ENCODE measurements around the gene LIMD2.
A peak's percentile ranks its signal among the peaks of the same experiment; 100 is the strongest.

LIMD2 gene

GRCh38 chr17:63698886-63699637 lies 863 bp downstream of the LIMD2 start:
- no peaks in the 10 kb centered on the region for H3K9me2 ChIP-seq (replicated peaks; ENCODE audit: insufficient read depth, low read length)
- H3K4me3 ChIP-seq (ENCODE audit: low read length): peak overlapping the region; percentile 56
- TF ChIP-seq CTCF (IDR thresholded peaks at IDR 0.05; ENCODE audit: low read length) (no peak), EZH2phosphoT487 (IDR thresholded peaks at IDR 0.05; ENCODE audit: low read length) (no peak), EZH2 (optimal IDR thresholded peaks at IDR 0.05; ENCODE audit: low read depth, low read length) (no peak)
- no peak overlapping the region for H3K9ac ChIP-seq (ENCODE audit: low read length)
- H2AFZ ChIP-seq (ENCODE audit: low read length): 0 out of 2 replicates have a peak overlapping the region, but pooled peaks have one; percentile 42
- H3K36me3 ChIP-seq (replicated peaks; ENCODE audit: insufficient read depth, low read length): no peaks in the 10 kb centered on the region
- no peaks in the 10 kb centered on the region for H3F3A ChIP-seq (ENCODE audit: insufficient read depth, low read length)
- no peak overlapping the region for H3K27ac ChIP-seq (ENCODE audit: low read length)
- no peaks in the 10 kb centered on the region for H4K20me1 ChIP-seq (ENCODE audit: insufficient read depth, low read length)
- peak overlapping the region; percentile 71 for H3K4me2 ChIP-seq (ENCODE audit: low read depth, low read length)
- no peaks in the 10 kb centered on the region for H3K79me2 ChIP-seq (ENCODE audit: low read length)
- no peaks in the 10 kb centered on the region for H3K9me3 ChIP-seq (replicated peaks; ENCODE audit: insufficient read depth, low read length)
- H3K27me3 ChIP-seq (replicated peaks; ENCODE audit: insufficient read depth, low read length): no peaks in the 10 kb centered on the region
- H3K4me1 ChIP-seq (ENCODE audit: low read length): peaks cover 5% of the 10 kb centered on the region
- peak; percentile 33 for DNase-seq

DNA sequence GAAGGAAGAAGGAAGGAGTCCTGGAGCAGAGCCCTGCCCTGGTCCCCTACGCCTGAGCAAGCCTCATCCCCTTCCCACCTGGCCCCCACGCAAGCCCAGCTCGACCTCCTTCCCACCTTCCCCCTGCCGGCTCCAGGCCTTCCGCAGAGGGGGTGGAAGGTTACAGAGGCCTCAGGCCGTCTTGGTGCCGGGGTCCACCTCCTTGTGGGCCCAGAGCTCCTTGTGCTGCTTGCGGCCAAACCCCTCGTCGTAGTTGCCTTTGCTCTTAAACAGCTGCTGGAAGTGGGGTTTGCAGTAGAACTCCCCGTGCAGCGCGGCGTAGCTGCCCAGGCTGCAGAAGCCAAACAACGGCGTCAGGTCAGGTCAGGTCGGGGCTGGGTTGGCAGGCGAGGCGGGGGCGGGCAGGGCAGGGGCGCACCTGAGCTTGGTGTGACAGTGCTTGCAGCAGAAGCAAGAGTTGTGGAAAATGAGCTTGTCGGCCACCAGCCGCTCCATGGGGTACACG lies 1.5 kb downstream of the LIMD2 start:
- TF ChIP-seq CTCF (IDR thresholded peaks at IDR 0.05; ENCODE audit: low read length) (no peak), EZH2 (optimal IDR thresholded peaks at IDR 0.05; ENCODE audit: low read depth, low read length) (no peak), EZH2phosphoT487 (IDR thresholded peaks at IDR 0.05; ENCODE audit: low read length) (no peak)
- no peak overlapping the region for H3K27ac ChIP-seq (ENCODE audit: low read length)
- no peaks in the 10 kb centered on the region for H3K9me3 ChIP-seq (replicated peaks; ENCODE audit: insufficient read depth, low read length)
- peak overlapping the region; percentile 56 for H3K4me3 ChIP-seq (ENCODE audit: low read length)
- H4K20me1 ChIP-seq (ENCODE audit: insufficient read depth, low read length): no peaks in the 10 kb centered on the region
- peak overlapping the region; percentile 71 for H3K4me2 ChIP-seq (ENCODE audit: low read depth, low read length)
- H3K9me2 ChIP-seq (replicated peaks; ENCODE audit: insufficient read depth, low read length): no peaks in the 10 kb centered on the region
- no peaks in the 10 kb centered on the region for H3K27me3 ChIP-seq (replicated peaks; ENCODE audit: insufficient read depth, low read length)
- 0 out of 2 replicates have a peak overlapping the region, but pooled peaks have one; percentile 56 for H2AFZ ChIP-seq (ENCODE audit: low read length)
- H3K9ac ChIP-seq (ENCODE audit: low read length): no peak overlapping the region
- peaks cover 5% of the 10 kb centered on the region for H3K4me1 ChIP-seq (ENCODE audit: low read length)
- H3K36me3 ChIP-seq (replicated peaks; ENCODE audit: insufficient read depth, low read length): no peaks in the 10 kb centered on the region
- H3K79me2 ChIP-seq (ENCODE audit: low read length): no peaks in the 10 kb centered on the region
- DNase-seq: peak; percentile 8
- no peaks in the 10 kb centered on the region for H3F3A ChIP-seq (ENCODE audit: insufficient read depth, low read length)

DNA sequence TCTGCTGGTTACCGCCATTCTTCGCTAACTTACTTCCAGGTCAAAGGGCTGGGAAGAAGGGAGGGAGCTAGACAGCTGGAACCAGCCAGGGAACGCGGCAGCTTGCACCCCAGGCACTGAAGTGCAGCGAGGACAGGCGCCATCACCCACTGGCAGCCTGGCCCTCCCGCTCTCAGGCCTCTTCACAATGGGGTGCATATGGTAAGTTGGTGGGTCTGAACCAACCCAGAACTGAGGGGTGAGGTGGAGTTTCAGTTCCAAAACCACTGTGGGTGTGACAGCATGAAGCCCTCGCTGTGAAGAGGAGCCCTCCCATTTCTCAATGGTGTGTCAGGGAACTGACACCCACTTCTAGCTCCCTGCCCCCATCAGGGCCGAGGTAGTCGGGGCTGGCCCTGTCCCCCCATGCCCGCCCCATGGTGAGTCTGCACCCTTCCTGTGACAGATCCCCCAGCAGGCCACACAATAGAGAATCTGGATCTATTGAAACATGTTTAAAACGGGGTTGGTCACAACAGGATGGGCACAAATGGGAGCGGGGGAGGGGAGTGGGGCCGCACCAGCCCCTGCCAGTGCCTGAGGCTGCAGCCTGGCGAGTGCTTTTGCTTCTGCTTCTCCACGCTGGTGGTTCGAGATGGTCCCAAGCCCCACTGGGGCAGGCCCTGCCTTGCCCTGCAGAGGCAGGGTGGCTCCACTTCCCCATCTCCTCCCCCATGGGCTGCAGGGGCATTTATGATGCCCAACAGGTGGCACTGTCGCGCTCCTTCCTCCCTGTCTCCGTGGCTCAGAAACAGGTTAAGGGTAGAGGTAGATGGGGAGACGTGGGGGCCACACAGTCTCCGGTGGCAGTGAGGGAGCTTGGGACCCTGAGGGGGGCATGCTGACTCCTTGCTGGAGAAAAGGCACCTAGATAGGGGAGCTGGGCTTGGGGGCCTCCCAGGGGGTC lies 2.3 kb downstream of the LIMD2 start:
- peaks cover 5% of the 10 kb centered on the region for H3K4me1 ChIP-seq (ENCODE audit: low read length)
- TF ChIP-seq EZH2 (optimal IDR thresholded peaks at IDR 0.05; ENCODE audit: low read depth, low read length) (no peak), CTCF (IDR thresholded peaks at IDR 0.05; ENCODE audit: low read length) (peak; percentile 77)
- H3K27ac ChIP-seq (ENCODE audit: low read length): no peak overlapping the region
- H4K20me1 ChIP-seq (ENCODE audit: insufficient read depth, low read length): no peaks in the 10 kb centered on the region
- H3K79me2 ChIP-seq (ENCODE audit: low read length): no peaks in the 10 kb centered on the region
- peak; percentile 72 for DNase-seq
- H2AFZ ChIP-seq (ENCODE audit: low read length): no peak overlapping the region
- H3K36me3 ChIP-seq (replicated peaks; ENCODE audit: insufficient read depth, low read length): no peaks in the 10 kb centered on the region
- no peaks in the 10 kb centered on the region for H3K9me2 ChIP-seq (replicated peaks; ENCODE audit: insufficient read depth, low read length)
- no peaks in the 10 kb centered on the region for H3F3A ChIP-seq (ENCODE audit: insufficient read depth, low read length)
- no peaks in the 10 kb centered on the region for H3K9me3 ChIP-seq (replicated peaks; ENCODE audit: insufficient read depth, low read length)
- H3K27me3 ChIP-seq (replicated peaks; ENCODE audit: insufficient read depth, low read length): no peaks in the 10 kb centered on the region
- H3K4me3 ChIP-seq (ENCODE audit: low read length): peak overlapping the region; percentile 56
- peak overlapping the region; percentile 71 for H3K4me2 ChIP-seq (ENCODE audit: low read depth, low read length)
- no peak overlapping the region for H3K9ac ChIP-seq (ENCODE audit: low read length)
